GM12878 (cell line): ENCODE measurements around the gene SLCO3A1. TPM values are rescaled to one million over a fixed set of nuclear protein-coding genes. Genes with fewer than 3 reads are reported as not detected.

Source experiments
- ATAC-seq: fragments of 200-7000 bp; cut with Tn5 transposase; 3 replicates; pipeline ENCODE4 v1.9.1; 2020; ENCODE audit warnings: mild to moderate bottlenecking, moderate library complexity
- BruUV-seq: library from RNA; stranded (reverse); fragments of 400-500 nt; replicated peaks from 2 replicates; lab custom pipeline; 2021; lab: Mats Ljungman, UMichigan
- CTCF ChIA-PET: fragments of 300-600 bp; sonication (Branson Sonifier 250); formaldehyde crosslinking; extraction: SDS; loops from one replicate; lab custom pipeline; 2021; ENCODE audit warnings: inconsistent platforms; lab: Yijun Ruan, JAX
- POLR2A ChIA-PET: fragments of 350-600 bp; formaldehyde crosslinking; extraction: SDS; loops from one replicate; lab custom pipeline; 2021; ENCODE audit warnings: inconsistent platforms; lab: Charles Lee
- RAD21 ChIA-PET: fragments of 300-600 bp; sonication (Branson Sonifier 250); formaldehyde crosslinking; loops from one replicate; lab custom pipeline; 2023; ENCODE audit warnings: antibody characterized with exemption; ENCODE audit not compliant: unreplicated experiment; lab: Charles Lee
- SMC1A ChIA-PET: fragments of 300-600 bp; sonication (Branson Sonifier 250); formaldehyde crosslinking; loops from one replicate; lab custom pipeline; 2023; ENCODE audit not compliant: unreplicated experiment, uncharacterized antibody; lab: Charles Lee
- DNase-seq: peaks from one replicate; pipeline ENCODE4 v3.0.0-alpha.2; 2011; ENCODE audit warnings: low read depth, low spot score
- FAIRE-seq: peaks from 3 replicates; lab custom pipeline; 2011; peaks lifted over from hg19 to GRCh38; lab: Jason Lieb, UNC
- H2AFZ ChIP-seq: 2 replicates; pipeline ENCODE4 v1.6.0; 2011; ENCODE audit warnings: low read depth, low read length, control low read depth; ENCODE audit not compliant: control insufficient read depth
- H3K27ac ChIP-seq: 2 replicates; pipeline ENCODE4 v1.5.1; 2011; ENCODE audit warnings: control low read depth; ENCODE audit not compliant: control insufficient read depth, insufficient read depth
- H3K27me3 ChIP-seq, 2 experiments: replicated peaks in 1 of 2; 2 replicates each; pipeline versions ENCODE4 v1.6.0 to v1.6.1; 2011; ENCODE audit warnings: low read length in 1 of 2; ENCODE audit not compliant: control insufficient read depth in 2 of 2, insufficient read depth in 2 of 2
- H3K36me3 ChIP-seq, 2 experiments: 2 replicates each; pipeline ENCODE4 v1.5.1; 2011; ENCODE audit warnings: low read length in 1 of 2; ENCODE audit not compliant: control insufficient read depth in 2 of 2, insufficient read depth in 2 of 2
- H3K4me1 ChIP-seq: 2 replicates; pipeline ENCODE4 v1.6.1; 2011; ENCODE audit warnings: mild to moderate bottlenecking, low read length, moderate library complexity, mixed read lengths; ENCODE audit not compliant: control insufficient read depth, insufficient read depth
- H3K4me2 ChIP-seq: 2 replicates; pipeline ENCODE4 v1.6.0; 2011; ENCODE audit warnings: control low read depth; ENCODE audit not compliant: control insufficient read depth, insufficient read depth
- H3K4me3 ChIP-seq: fragments of 200-600 bp; sonication (generic); 2 replicates; pipeline ENCODE4 v1.5.1; 2016
- H3K79me2 ChIP-seq: 2 replicates; pipeline ENCODE4 v1.6.0; 2011; ENCODE audit warnings: low read length; ENCODE audit not compliant: control insufficient read depth, insufficient read depth
- H3K9ac ChIP-seq: 2 replicates; pipeline ENCODE4 v1.8.0; 2011; ENCODE audit warnings: low read length, control low read depth, mixed read lengths; ENCODE audit not compliant: control insufficient read depth, insufficient read depth
- H3K9me3 ChIP-seq: replicated peaks from 3 replicates; pipeline ENCODE4 v1.5.1; 2011; ENCODE audit warnings: mild to moderate bottlenecking, low read length; ENCODE audit not compliant: control insufficient read depth, insufficient read depth
- H4K20me1 ChIP-seq: 2 replicates; pipeline ENCODE4 v1.6.0; 2011; ENCODE audit not compliant: control insufficient read depth, insufficient read depth
- EED ChIP-seq: sonication (generic); IDR thresholded peaks from 2 replicates; pipeline ENCODE4 v1.6.1; 2016; ENCODE audit warnings: antibody characterized with exemption, low read depth
- ETV6 ChIP-seq, 2 experiments: fragments of 450-650 bp in 1 of 2; IDR thresholded peaks in 1 of 2; conservative IDR thresholded peaks in 1 of 2; 2 replicates each; pipeline ENCODE4 v1.6.1; 2014; ENCODE audit warnings: antibody characterized with exemption in 1 of 2, borderline replicate concordance in 1 of 2, low read depth in 1 of 2, mild to moderate bottlenecking in 1 of 2, moderate library complexity in 1 of 2
- MXI1 ChIP-seq: fragments of 150-350 bp; IDR thresholded peaks from 2 replicates; pipeline ENCODE4 v1.6.1; 2011; ENCODE audit warnings: low read depth, mild to moderate bottlenecking, inconsistent platforms, low read length, improper control_type of control experiment
- RCOR1 ChIP-seq: conservative IDR thresholded peaks from 2 replicates; pipeline ENCODE4 v1.6.1; 2012; ENCODE audit warnings: low read depth, low read length, improper control_type of control experiment
- SMC3 ChIP-seq: IDR thresholded peaks from 2 replicates; pipeline ENCODE4 v1.6.1; 2011; ENCODE audit warnings: low read length, improper control_type of control experiment, borderline replicate concordance
- YBX1 ChIP-seq: fragments of 450-650 bp; IDR thresholded peaks from 2 replicates; pipeline ENCODE4 v1.6.1; 2016; ENCODE audit warnings: antibody characterized with exemption
- ZSCAN29 ChIP-seq: fragments of 450-650 bp; IDR thresholded peaks from 2 replicates; pipeline ENCODE4 v1.6.1; 2017; ENCODE audit warnings: mild to moderate bottlenecking, moderate library complexity
- WGBS: methylation state at CpG from one replicate; pipeline ENCODE4 v1.1.6; 2016; ENCODE audit warnings: low lambda C conversion rate; ENCODE audit not compliant: insufficient replicate concordance, insufficient coverage; ENCODE audit errors: missing lambda C conversion rate; 5-methylcytosine and 5-hydroxymethylcytosine counted together
- in situ Hi-C: fragments of 300-500 bp; cut with MboI; formaldehyde crosslinking; loops from 9 replicates; pipeline ENCODE4 v1.14.3; 2018; ENCODE audit warnings: mixed read lengths
- intact Hi-C: fragments of 100-400 bp; cut with micrococcal nuclease; formaldehyde crosslinking; loops from one replicate; pipeline ENCODE4 v1.14.2; 2022; ENCODE audit not compliant: unreplicated experiment
- polyA plus RNA-seq, 11 experiments: library from polyadenylated mRNA; depleted of rRNA in 4 of 11; unstranded in 6 of 11; stranded (reverse) in 5 of 11; fragments of >200 nt; fragmentation: Nextera tagmentation in 4 of 11; fragmentation: Illumina TruSeq in 1 of 11; extraction: Ambion mirVana in 4 of 11; extraction: Trizol in 1 of 11; gene quantifications; 1 replicate in 1 of 11; 2 replicates in 10 of 11; pipeline versions ENCODE4 v1.2.1 to v1.2.3, GENCODE V29; 2011 to 2016; ENCODE audit warnings: inconsistent platforms in 2 of 11, missing spikeins in 2 of 11, low read depth in 1 of 11
- total RNA-seq, 4 experiments: library from RNA; depleted of rRNA in 3 of 4; stranded (reverse); fragments of >200 nt in 3 of 4; fragmentation: Illumina TruSeq in 1 of 4; extraction: Trizol in 1 of 4; gene quantifications; 2 replicates each; pipeline versions ENCODE4 v1.2.1 to v1.2.3, GENCODE V29; 2013 to 2021
- TF ChIP-seq, protein P1 (sequence below): IDR thresholded peaks from 2 replicates; pipeline ENCODE4 v1.6.1; 2012; ENCODE audit warnings: improper control_type of control experiment, low read depth, low read length; ENCODE audit not compliant: insufficient replicate concordance

SLCO3A1 gene
- total and polyA plus RNA-seq, 10 of the 15 experiments (the other 5 are each of a cell fraction or from before 2014, with no cell fraction given), result 0.05 to 5.9 (median 0.31) TPM

DNA sequence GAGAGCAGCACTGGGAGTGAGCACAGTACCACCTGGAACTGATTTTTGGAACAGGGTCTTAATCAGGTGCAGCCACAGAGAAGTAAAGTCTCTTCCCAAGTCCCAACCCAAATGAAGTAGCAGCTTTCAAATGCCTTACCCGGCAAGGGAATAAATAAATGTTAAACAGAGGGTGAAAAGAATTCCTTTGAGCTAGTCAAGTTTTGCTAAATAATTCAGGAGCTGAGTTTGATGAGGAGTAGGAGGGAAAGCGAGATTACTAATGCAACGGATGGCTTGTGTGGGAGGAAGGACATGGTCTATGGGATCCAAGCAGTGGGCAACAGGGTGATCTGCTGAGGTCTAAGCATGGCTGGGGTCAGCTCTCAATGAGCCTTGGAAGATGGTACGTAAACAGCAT is 335.7 kb downstream of the SLCO3A1 start:
- WGBS, result 42% methylated on average over 4 of the region's 4 CpGs
- H3K27ac ChIP-seq, result no peak overlapping the region
- H3K79me2 ChIP-seq, result no peaks in the 10 kb centered on the region
- H3K27me3 ChIP-seq, result no peaks in the 10 kb centered on the region; a peak in 2 of 4 replicates
- no peak overlapping the region for H3K9ac ChIP-seq
- intact Hi-C loops, result no loop called here
- CTCF ChIA-PET, result no interaction called here
- no peak overlapping the region for H2AFZ ChIP-seq
- H3K36me3 ChIP-seq, result no peaks in the 10 kb centered on the region
- SMC1A ChIA-PET, result no interaction called here
- no peak for TF ChIP-seq RCOR1
- TF ChIP-seq EED, result no peak
- TF ChIP-seq, protein P1, sequence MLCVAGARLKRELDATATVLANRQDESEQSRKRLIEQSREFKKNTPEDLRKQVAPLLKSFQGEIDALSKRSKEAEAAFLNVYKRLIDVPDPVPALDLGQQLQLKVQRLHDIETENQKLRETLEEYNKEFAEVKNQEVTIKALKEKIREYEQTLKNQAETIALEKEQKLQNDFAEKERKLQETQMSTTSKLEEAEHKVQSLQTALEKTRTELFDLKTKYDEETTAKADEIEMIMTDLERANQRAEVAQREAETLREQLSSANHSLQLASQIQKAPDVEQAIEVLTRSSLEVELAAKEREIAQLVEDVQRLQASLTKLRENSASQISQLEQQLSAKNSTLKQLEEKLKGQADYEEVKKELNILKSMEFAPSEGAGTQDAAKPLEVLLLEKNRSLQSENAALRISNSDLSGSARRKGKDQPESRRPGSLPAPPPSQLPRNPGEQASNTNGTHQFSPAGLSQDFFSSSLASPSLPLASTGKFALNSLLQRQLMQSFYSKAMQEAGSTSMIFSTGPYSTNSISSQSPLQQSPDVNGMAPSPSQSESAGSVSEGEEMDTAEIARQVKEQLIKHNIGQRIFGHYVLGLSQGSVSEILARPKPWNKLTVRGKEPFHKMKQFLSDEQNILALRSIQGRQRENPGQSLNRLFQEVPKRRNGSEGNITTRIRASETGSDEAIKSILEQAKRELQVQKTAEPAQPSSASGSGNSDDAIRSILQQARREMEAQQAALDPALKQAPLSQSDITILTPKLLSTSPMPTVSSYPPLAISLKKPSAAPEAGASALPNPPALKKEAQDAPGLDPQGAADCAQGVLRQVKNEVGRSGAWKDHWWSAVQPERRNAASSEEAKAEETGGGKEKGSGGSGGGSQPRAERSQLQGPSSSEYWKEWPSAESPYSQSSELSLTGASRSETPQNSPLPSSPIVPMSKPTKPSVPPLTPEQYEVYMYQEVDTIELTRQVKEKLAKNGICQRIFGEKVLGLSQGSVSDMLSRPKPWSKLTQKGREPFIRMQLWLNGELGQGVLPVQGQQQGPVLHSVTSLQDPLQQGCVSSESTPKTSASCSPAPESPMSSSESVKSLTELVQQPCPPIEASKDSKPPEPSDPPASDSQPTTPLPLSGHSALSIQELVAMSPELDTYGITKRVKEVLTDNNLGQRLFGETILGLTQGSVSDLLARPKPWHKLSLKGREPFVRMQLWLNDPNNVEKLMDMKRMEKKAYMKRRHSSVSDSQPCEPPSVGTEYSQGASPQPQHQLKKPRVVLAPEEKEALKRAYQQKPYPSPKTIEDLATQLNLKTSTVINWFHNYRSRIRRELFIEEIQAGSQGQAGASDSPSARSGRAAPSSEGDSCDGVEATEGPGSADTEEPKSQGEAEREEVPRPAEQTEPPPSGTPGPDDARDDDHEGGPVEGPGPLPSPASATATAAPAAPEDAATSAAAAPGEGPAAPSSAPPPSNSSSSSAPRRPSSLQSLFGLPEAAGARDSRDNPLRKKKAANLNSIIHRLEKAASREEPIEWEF, result no peak
- no peak for TF ChIP-seq YBX1
- TF ChIP-seq SMC3, result no peak
- TF ChIP-seq ZSCAN29, result no peak
- TF ChIP-seq MXI1, result no peak
- TF ChIP-seq ETV6 (conservative IDR thresholded peaks at IDR 0.05 in 1 of 2, IDR thresholded peaks at IDR 0.05 in 1 of 2; ENCODE audit: borderline replicate concordance in 1 of 2, low read depth in 1 of 2), result no peak
- in situ Hi-C loops, result no loop called here
- FAIRE-seq (no peak), ATAC-seq (no peak), DNase-seq (no peak)
- RAD21 ChIA-PET, result no interaction called here
- H4K20me1 ChIP-seq, result no peaks in the 10 kb centered on the region
- no peak overlapping the region for H3K4me3 ChIP-seq
- POLR2A ChIA-PET, result no interaction called here
- no peak overlapping the region for H3K4me2 ChIP-seq
- no peaks in the 10 kb centered on the region for H3K9me3 ChIP-seq
- no peaks in the 10 kb centered on the region for H3K4me1 ChIP-seq
- no TSS peak for BruUV-seq
